GM23338 (cell line): ENCODE measurements around the gene CGB2. TPM values are rescaled to one million over a fixed set of nuclear protein-coding genes. Genes with fewer than 3 reads are reported as not detected.

Source experiments
- ATAC-seq: fragments of 200-7000 bp; cut with Tn5 transposase; 3 replicates; pipeline ENCODE4 v1.9.1; 2020
- DNase-seq: peaks from one replicate; pipeline ENCODE4 v3.0.0-alpha.2; 2015; ENCODE audit warnings: low spot score
- H2AFZ ChIP-seq: fragments of 200-600 bp; sonication (generic); 2 replicates; pipeline ENCODE4 v1.8.0; 2016; ENCODE audit warnings: antibody characterized with exemption, mild to moderate bottlenecking, moderate library complexity
- H3F3A ChIP-seq: fragments of 200-600 bp; sonication (generic); replicated peaks from 2 replicates; pipeline ENCODE4 v1.8.0; 2017; ENCODE audit warnings: antibody characterized with exemption, mixed run types, low read depth
- H3K27ac ChIP-seq: fragments of 200-600 bp; sonication (generic); 2 replicates; pipeline ENCODE4 v1.6.1; 2016; ENCODE audit warnings: low read depth
- H3K27me3 ChIP-seq: fragments of 200-600 bp; sonication (generic); 2 replicates; pipeline ENCODE4 v1.8.0; 2016; ENCODE audit warnings: mild to moderate bottlenecking, mixed run types, moderate library complexity; ENCODE audit not compliant: insufficient read depth
- H3K36me3 ChIP-seq: fragments of 200-600 bp; sonication (generic); 2 replicates; pipeline ENCODE4 v1.8.0; 2016; ENCODE audit warnings: mild to moderate bottlenecking; ENCODE audit not compliant: insufficient read depth
- H3K4me1 ChIP-seq: fragments of 200-600 bp; sonication (generic); 2 replicates; pipeline ENCODE4 v1.8.0; 2016; ENCODE audit warnings: mild to moderate bottlenecking, moderate library complexity; ENCODE audit not compliant: insufficient read depth
- H3K4me2 ChIP-seq: fragments of 200-600 bp; sonication (generic); 2 replicates; pipeline ENCODE4 v1.7.1; 2017; ENCODE audit warnings: mixed run types
- H3K4me3 ChIP-seq: fragments of 200-600 bp; sonication (generic); 2 replicates; pipeline ENCODE4 v1.6.1; 2016; ENCODE audit warnings: mixed run types
- H3K79me2 ChIP-seq: fragments of 200-600 bp; sonication (generic); replicated peaks from 2 replicates; pipeline ENCODE4 v1.8.0; 2017; ENCODE audit warnings: mild to moderate bottlenecking; ENCODE audit not compliant: insufficient read depth
- H3K9me2 ChIP-seq: fragments of 200-600 bp; sonication (generic); 2 replicates; pipeline ENCODE4 v1.8.0; 2017; ENCODE audit not compliant: insufficient read depth
- H4K20me1 ChIP-seq: fragments of 200-600 bp; sonication (generic); replicated peaks from 2 replicates; pipeline ENCODE4 v1.8.0; 2017; ENCODE audit warnings: mild to moderate bottlenecking; ENCODE audit not compliant: insufficient read depth
- H3K27ac Mint-ChIP-seq: 2 replicates; pipeline ENCODE4 v1.8.0; 2020; ENCODE audit warnings: inconsistent platforms, mild to moderate bottlenecking, moderate library complexity, mixed read lengths
- H3K27me3 Mint-ChIP-seq: 3 replicates; pipeline ENCODE4 v1.8.0; 2022; ENCODE audit warnings: low read depth, mild to moderate bottlenecking, moderate library complexity, mixed read lengths, inconsistent platforms; ENCODE audit not compliant: insufficient read depth, poor library complexity
- H3K36me3 Mint-ChIP-seq: 3 replicates; pipeline ENCODE4 v1.8.0; 2021; ENCODE audit warnings: low read depth, mild to moderate bottlenecking, inconsistent platforms, moderate library complexity, mixed read lengths
- H3K4me1 Mint-ChIP-seq: 3 replicates; pipeline ENCODE4 v1.8.0; 2020; ENCODE audit warnings: mild to moderate bottlenecking, inconsistent platforms, mixed read lengths
- H3K4me3 Mint-ChIP-seq: 3 replicates; pipeline ENCODE4 v1.8.0; 2021; ENCODE audit warnings: moderate library complexity, mild to moderate bottlenecking, inconsistent platforms, mixed read lengths
- H3K9me3 Mint-ChIP-seq: 3 replicates; pipeline ENCODE4 v1.8.0; 2020; ENCODE audit warnings: moderate library complexity, mild to moderate bottlenecking, inconsistent platforms, mixed read lengths
- CREB1 ChIP-seq: fragments of 250-450 bp; sonication (Bioruptor Pico); IDR thresholded peaks from 2 replicates; pipeline ENCODE4 v1.5.0; 2020; ENCODE audit warnings: low read depth, mild to moderate bottlenecking, moderate library complexity
- NANOG ChIP-seq: IDR thresholded peaks from 2 replicates; pipeline ENCODE4 v1.6.1; 2016; ENCODE audit warnings: antibody characterized with exemption, borderline replicate concordance
- POLR2AphosphoS5 ChIP-seq: IDR thresholded peaks from 2 replicates; pipeline ENCODE4 v1.6.1; 2016; ENCODE audit warnings: antibody characterized with exemption, low read depth
- STAT1 ChIP-seq: IDR thresholded peaks from one replicate; pipeline ENCODE4 v1.6.1; 2016; ENCODE audit warnings: antibody characterized with exemption; ENCODE audit not compliant: unreplicated experiment
- ZNF331 ChIP-seq: fragments of 250-450 bp; sonication (Bioruptor Pico); IDR thresholded peaks from 2 replicates; pipeline ENCODE4 v1.5.0; 2020; ENCODE audit warnings: low read depth, mild to moderate bottlenecking, moderate library complexity
- polyA plus RNA-seq: library from polyadenylated mRNA; unstranded; fragments of >200 nt; fragmentation: Nextera tagmentation; extraction: Ambion mirVana; gene quantifications from 2 replicates; pipeline ENCODE4 v1.2.1, GENCODE V29; 2016
- total RNA-seq: library from RNA; depleted of rRNA; stranded (reverse); fragments of >200 nt; shearing (Covaris generic); gene quantifications from 2 replicates; pipeline ENCODE4 v1.2.3, GENCODE V29; 2014
- TF ChIP-seq, protein P1 (sequence below): fragments of 250-450 bp; sonication (Bioruptor Pico); IDR thresholded peaks from 2 replicates; pipeline ENCODE4 v1.5.0; 2020; ENCODE audit warnings: mild to moderate bottlenecking, moderate library complexity
- TF ChIP-seq, protein P2 (sequence below), 2 experiments: fragments of 200-600 bp in 1 of 2; sonication (generic) in 1 of 2; conservative IDR thresholded peaks; 2 replicates each; pipeline versions ENCODE4 v1.5.1 to v1.6.1; 2016 to 2017; ENCODE audit warnings: antibody characterized with exemption in 2 of 2, low read depth in 2 of 2, mild to moderate bottlenecking in 2 of 2, moderate library complexity in 1 of 2
- TF ChIP-seq, protein P3 (sequence below): IDR thresholded peaks from one replicate; pipeline ENCODE4 v1.6.1; 2018; ENCODE audit warnings: antibody characterized with exemption; ENCODE audit not compliant: unreplicated experiment

Gene CGB2
- total and polyA plus RNA-seq, 2 experiments from 2014 or later, result 0.57 TPM; not detected in 1

- TF ChIP-seq, protein P1, sequence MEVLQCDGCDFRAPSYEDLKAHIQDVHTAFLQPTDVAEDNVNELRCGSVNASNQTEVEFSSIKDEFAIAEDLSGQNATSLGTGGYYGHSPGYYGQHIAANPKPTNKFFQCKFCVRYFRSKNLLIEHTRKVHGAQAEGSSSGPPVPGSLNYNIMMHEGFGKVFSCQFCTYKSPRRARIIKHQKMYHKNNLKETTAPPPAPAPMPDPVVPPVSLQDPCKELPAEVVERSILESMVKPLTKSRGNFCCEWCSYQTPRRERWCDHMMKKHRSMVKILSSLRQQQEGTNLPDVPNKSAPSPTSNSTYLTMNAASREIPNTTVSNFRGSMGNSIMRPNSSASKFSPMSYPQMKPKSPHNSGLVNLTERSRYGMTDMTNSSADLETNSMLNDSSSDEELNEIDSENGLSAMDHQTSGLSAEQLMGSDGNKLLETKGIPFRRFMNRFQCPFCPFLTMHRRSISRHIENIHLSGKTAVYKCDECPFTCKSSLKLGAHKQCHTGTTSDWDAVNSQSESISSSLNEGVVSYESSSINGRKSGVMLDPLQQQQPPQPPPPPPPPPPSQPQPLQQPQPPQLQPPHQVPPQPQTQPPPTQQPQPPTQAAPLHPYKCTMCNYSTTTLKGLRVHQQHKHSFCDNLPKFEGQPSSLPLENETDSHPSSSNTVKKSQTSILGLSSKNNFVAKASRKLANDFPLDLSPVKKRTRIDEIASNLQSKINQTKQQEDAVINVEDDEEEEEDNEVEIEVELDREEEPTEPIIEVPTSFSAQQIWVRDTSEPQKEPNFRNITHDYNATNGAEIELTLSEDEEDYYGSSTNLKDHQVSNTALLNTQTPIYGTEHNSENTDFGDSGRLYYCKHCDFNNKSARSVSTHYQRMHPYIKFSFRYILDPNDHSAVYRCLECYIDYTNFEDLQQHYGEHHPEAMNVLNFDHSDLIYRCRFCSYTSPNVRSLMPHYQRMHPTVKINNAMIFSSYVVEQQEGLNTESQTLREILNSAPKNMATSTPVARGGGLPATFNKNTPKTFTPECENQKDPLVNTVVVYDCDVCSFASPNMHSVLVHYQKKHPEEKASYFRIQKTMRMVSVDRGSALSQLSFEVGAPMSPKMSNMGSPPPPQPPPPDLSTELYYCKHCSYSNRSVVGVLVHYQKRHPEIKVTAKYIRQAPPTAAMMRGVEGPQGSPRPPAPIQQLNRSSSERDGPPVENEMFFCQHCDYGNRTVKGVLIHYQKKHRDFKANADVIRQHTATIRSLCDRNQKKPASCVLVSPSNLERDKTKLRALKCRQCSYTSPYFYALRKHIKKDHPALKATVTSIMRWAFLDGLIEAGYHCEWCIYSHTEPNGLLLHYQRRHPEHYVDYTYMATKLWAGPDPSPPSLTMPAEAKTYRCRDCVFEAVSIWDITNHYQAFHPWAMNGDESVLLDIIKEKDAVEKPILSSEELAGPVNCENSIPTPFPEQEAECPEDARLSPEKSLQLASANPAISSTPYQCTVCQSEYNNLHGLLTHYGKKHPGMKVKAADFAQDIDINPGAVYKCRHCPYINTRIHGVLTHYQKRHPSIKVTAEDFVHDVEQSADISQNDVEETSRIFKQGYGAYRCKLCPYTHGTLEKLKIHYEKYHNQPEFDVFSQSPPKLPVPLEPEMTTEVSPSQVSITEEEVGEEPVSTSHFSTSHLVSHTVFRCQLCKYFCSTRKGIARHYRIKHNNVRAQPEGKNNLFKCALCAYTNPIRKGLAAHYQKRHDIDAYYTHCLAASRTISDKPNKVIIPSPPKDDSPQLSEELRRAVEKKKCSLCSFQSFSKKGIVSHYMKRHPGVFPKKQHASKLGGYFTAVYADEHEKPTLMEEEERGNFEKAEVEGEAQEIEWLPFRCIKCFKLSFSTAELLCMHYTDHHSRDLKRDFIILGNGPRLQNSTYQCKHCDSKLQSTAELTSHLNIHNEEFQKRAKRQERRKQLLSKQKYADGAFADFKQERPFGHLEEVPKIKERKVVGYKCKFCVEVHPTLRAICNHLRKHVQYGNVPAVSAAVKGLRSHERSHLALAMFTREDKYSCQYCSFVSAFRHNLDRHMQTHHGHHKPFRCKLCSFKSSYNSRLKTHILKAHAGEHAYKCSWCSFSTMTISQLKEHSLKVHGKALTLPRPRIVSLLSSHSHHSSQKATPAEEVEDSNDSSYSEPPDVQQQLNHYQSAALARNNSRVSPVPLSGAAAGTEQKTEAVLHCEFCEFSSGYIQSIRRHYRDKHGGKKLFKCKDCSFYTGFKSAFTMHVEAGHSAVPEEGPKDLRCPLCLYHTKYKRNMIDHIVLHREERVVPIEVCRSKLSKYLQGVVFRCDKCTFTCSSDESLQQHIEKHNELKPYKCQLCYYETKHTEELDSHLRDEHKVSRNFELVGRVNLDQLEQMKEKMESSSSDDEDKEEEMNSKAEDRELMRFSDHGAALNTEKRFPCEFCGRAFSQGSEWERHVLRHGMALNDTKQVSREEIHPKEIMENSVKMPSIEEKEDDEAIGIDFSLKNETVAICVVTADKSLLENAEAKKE (CRISPR knock-in tag), result no peak
- no peak for TF ChIP-seq ZNF331 (CRISPR knock-in tag)
- TF ChIP-seq, protein P2, sequence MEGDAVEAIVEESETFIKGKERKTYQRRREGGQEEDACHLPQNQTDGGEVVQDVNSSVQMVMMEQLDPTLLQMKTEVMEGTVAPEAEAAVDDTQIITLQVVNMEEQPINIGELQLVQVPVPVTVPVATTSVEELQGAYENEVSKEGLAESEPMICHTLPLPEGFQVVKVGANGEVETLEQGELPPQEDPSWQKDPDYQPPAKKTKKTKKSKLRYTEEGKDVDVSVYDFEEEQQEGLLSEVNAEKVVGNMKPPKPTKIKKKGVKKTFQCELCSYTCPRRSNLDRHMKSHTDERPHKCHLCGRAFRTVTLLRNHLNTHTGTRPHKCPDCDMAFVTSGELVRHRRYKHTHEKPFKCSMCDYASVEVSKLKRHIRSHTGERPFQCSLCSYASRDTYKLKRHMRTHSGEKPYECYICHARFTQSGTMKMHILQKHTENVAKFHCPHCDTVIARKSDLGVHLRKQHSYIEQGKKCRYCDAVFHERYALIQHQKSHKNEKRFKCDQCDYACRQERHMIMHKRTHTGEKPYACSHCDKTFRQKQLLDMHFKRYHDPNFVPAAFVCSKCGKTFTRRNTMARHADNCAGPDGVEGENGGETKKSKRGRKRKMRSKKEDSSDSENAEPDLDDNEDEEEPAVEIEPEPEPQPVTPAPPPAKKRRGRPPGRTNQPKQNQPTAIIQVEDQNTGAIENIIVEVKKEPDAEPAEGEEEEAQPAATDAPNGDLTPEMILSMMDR (conservative IDR thresholded peaks at IDR 0.05; ENCODE audit: low read depth in 2 of 2), result no peak
- TF ChIP-seq CREB1, result no peak
- no peak for TF ChIP-seq POLR2AphosphoS5
- no peak for TF ChIP-seq NANOG
- no peak for TF ChIP-seq STAT1
Measured at GRCh38 chr19:49014870-49015255, 16.8 kb upstream of the CGB2 start (continued).

DNA sequence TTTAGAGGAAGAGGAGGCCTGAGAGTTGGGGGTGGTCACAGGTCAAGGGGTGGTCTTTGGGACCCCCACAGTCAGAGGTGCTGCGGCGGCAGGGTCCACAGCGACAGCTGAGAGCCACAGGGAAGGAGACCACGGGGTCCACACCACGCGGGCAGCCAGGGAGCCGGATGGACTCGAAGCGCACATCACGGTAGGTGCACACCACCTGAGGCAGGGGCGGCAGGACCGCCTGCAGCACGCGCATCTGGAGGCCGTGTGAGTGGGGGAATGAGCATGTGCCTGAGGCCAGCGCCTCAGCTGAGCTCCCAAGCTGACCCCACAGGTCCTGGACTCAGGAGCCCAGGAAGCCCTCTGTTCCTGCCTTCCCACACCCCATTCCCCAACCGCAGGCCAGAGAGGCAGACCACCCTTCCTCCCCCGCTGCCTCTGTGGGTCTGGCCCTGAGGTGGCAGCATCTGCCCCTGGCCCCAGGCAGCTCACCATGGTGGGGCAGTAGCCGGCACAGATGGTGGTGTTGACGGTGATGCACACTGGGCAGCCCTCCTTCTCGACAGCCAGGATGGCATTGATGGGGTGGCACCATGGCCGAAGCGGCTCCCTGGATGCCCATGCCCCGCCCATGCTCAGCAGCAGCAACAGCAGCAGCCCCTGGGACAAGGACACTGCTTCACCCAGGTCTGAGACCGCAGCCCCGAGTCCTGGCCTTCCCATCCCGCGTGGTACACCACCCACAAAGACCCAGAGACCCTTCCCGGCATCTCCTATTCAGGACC lies 15.4 kb upstream of the CGB2 start:
- Mint-ChIP-seq H3K27me3 (peaks cover 25% of the 10 kb centered on the region), H3K4me1 (peaks cover 22% of the 10 kb centered on the region), H3K27ac (no peak overlapping the region), H3K36me3 (peaks cover 39% of the 10 kb centered on the region), H3K4me3 (no peak overlapping the region), H3K9me3 (peaks cover 3% of the 10 kb centered on the region; the same call in 1 of the 3 replicates)
- DNase-seq (no peak), ATAC-seq (no peak)
- Histone ChIP-seq H3K79me2 (no peaks in the 10 kb centered on the region), H2AFZ (no peak overlapping the region), H3K4me3 (no peak overlapping the region), H3K9me2 (no peaks in the 10 kb centered on the region), H3F3A (0 out of 2 replicates have a peak, but pooled peaks cover 3% of the 10 kb centered on the region), H3K27ac (no peak overlapping the region), H3K4me1 (peaks cover 19% of the 10 kb centered on the region; the same call in 1 of the 2 replicates), H3K27me3 (peaks cover 32% of the 10 kb centered on the region), H4K20me1 (no peaks in the 10 kb centered on the region; the same call in 1 of the 2 replicates), H3K36me3 (no peaks in the 10 kb centered on the region), H3K4me2 (no peak overlapping the region)
- TF ChIP-seq, protein P3, sequence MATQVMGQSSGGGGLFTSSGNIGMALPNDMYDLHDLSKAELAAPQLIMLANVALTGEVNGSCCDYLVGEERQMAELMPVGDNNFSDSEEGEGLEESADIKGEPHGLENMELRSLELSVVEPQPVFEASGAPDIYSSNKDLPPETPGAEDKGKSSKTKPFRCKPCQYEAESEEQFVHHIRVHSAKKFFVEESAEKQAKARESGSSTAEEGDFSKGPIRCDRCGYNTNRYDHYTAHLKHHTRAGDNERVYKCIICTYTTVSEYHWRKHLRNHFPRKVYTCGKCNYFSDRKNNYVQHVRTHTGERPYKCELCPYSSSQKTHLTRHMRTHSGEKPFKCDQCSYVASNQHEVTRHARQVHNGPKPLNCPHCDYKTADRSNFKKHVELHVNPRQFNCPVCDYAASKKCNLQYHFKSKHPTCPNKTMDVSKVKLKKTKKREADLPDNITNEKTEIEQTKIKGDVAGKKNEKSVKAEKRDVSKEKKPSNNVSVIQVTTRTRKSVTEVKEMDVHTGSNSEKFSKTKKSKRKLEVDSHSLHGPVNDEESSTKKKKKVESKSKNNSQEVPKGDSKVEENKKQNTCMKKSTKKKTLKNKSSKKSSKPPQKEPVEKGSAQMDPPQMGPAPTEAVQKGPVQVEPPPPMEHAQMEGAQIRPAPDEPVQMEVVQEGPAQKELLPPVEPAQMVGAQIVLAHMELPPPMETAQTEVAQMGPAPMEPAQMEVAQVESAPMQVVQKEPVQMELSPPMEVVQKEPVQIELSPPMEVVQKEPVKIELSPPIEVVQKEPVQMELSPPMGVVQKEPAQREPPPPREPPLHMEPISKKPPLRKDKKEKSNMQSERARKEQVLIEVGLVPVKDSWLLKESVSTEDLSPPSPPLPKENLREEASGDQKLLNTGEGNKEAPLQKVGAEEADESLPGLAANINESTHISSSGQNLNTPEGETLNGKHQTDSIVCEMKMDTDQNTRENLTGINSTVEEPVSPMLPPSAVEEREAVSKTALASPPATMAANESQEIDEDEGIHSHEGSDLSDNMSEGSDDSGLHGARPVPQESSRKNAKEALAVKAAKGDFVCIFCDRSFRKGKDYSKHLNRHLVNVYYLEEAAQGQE, result no peak
